ENCODE measurements around the gene KHDRBS2. TPM values are rescaled to one million over a fixed set of nuclear protein-coding genes. Genes with fewer than 3 reads are reported as not detected.

KHDRBS2 gene
- polyA plus RNA-seq, 3 donors from 2014 or later: not detected

DNA sequence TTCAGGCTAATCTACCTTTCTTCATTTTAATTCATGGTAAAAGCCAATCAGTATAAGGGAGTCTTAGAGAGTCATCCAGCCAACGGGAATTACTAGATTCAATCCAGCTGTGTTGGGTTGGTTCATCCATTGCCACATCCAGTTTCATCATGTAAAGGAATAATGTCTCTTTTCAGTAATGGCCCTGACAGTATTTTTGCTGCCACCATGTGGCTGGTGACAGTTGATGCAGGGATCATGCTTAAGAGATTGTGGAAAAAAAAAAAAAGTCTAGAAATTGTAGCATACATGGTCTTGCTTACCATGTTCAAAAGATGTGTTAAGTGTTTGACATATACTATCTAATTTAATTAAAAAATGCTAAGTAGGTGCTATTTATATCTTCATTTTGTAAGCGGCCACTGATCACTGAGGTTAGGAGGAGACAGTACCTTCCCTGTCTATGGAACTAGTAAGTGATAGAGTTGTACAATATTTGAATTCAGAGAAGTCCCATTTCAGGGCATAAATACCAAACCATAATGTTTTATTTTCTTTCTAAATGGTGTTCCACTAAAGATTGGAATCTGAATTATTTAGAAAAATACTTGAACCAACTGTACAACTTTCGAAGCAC, 135.9 kb downstream of the KHDRBS2 start:
- Mint-ChIP-seq H3K4me3 (no peak overlapping the region), H3K27ac (no peak overlapping the region), H3K9me3 (peaks cover 8 to 35% (median 13%) of the 10 kb centered on the region in 6 donors), H3K4me1 (peaks cover 0 to 1% of the 10 kb centered on the region in 2 donors), H3K27me3 (ENCODE audit: low read depth in 3 of 3) (no peaks in the 10 kb centered on the region), H3K36me3 (no peaks in the 10 kb centered on the region)
- DNase-seq: no peak

DNA sequence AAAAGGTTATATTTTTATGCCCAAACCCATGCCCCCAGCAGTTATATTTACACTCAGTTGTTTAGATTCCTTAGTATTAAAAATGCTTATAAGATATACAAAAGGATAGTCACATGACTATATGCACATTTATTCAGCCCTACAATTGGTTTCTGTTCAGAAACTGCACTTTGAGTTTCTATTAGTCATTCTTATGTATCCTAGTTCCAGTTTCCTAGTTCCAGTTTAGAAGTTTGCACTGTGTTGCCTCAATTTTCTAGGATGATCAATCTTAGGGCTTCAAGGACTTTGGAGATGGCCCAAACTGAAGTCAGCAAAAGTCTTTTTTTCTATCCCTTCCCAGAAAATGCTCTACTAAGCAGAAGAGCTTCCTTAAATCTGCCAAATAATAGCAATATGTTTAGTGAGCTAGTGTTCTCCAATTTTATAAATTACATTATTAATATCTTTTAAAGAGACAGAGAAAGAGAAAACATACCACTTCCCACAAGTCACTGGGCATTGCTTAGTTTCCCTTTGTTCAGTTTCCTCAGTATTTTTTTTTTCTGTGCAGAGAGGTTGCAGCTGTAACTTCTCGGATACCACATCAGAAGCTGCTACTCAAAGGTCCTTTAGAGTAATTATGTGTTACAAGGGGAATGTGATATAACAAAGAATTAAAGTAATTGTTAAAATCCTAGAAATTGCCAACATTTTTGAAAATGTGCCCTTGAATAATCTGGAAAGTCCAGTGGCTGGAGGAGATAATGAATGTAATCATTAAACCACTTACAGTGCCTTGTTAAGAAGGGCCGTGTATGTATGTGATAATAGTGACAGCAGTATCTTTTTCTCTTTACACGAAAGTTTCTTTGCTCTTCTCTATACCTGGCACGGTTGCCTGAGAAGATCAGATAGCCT, 138.8 kb downstream of the KHDRBS2 start:
- peaks cover 0 to 2% (median 0%) of the 10 kb centered on the region in 3 donors for H3K27me3 Mint-ChIP-seq (ENCODE audit: low read depth in 3 of 3)
- no peak for DNase-seq
- H3K27ac Mint-ChIP-seq: no peak overlapping the region
- H3K36me3 Mint-ChIP-seq: no peaks in the 10 kb centered on the region
- H3K4me1 Mint-ChIP-seq: peaks cover 0 to 1% of the 10 kb centered on the region in 2 donors
- no peak overlapping the region for H3K4me3 Mint-ChIP-seq
- peaks cover 5 to 41% (median 9%) of the 10 kb centered on the region in 6 donors for H3K9me3 Mint-ChIP-seq

DNA sequence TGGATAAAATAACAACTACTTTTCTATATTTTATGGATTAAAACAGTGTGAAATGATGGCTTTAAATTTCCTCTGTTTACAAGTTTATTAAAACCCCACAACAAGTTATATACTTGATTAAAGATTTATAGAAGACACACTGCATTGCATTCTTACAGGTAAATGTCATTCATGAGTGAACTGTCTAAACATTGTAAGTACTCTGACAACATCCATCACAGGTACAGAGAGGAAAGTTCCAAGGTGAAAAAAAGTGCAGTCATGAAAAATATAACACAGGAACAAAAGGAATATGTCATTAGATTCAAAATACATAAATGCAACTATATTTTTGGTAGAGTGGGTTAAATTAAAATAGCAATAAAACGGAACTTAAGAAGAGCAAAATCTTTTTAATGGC, 156.9 kb downstream of the KHDRBS2 start:
- no peak overlapping the region for H3K27ac Mint-ChIP-seq

DNA sequence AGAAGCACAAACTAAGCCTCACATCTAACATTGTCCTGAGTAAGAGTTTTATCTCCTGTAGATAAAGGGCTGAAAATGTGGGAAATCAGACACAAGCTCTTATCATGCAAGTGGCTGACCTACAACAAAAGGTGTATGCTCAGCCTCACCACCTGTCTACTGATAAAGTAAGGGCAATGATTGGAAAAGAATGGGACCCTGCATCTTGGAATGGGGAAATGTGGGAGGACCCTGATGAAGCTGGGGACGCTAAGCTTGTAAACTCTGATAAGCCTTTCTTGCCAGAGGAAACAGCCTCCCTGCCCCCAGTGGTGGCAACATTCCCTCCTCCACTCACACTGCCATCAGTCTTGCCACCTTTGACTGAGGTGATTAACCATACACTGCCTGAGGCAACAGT, 166.6 kb downstream of the KHDRBS2 start:
- Mint-ChIP-seq H3K27ac (no peak overlapping the region), H3K4me3 (no peak overlapping the region), H3K9me3 (peaks cover 8 to 64% (median 27%) of the 10 kb centered on the region in 6 donors), H3K27me3 (ENCODE audit: low read depth in 3 of 3) (peaks cover 0 to 3% (median 0%) of the 10 kb centered on the region in 3 donors), H3K4me1 (no peaks in the 10 kb centered on the region), H3K36me3 (no peaks in the 10 kb centered on the region)
- DNase-seq: no peak

More for the DNA sequence above, 156.9 kb downstream of the KHDRBS2 start:
- no peaks in the 10 kb centered on the region for H3K27me3 Mint-ChIP-seq (ENCODE audit: low read depth in 3 of 3)
- no peaks in the 10 kb centered on the region for H3K36me3 Mint-ChIP-seq
- no peaks in the 10 kb centered on the region for H3K4me1 Mint-ChIP-seq
- no peak overlapping the region for H3K4me3 Mint-ChIP-seq
- DNase-seq: no peak
- peaks cover 14 to 62% (median 23%) of the 10 kb centered on the region in 6 donors for H3K9me3 Mint-ChIP-seq

DNA sequence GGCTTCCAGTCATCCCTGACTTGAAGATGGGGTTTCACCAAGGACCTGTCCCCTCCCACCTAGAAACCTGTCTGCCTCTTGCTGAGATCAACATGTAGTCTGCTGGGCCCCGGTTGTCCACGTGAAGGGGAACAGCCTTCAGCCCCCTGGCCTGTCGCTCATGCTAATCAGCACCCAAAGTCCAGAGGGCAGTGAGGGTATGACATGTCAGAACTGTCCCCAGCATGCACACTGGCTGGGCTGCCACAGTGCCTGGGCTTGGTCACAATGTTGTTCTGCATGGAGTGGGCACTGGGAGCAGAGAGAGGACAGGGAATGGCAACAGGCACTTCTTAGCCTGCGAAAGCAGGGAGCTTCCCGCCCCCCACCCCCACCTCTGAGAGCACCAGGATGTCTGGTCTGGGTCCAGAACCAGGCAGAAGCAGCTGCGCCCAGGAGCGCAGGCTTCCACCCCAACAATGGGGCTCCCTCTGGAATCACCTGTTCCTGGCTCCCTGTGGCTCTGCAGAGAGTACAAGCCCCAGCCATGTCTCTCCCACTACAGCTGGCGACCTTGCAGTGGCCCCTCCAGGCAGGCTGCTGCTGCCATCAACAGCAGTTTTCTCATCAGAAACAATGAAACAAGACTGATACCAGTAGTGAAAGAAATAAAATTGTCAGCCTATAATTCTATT, 182.7 kb downstream of the KHDRBS2 start:
- no peak overlapping the region for H3K27ac Mint-ChIP-seq
- no peaks in the 10 kb centered on the region for H3K36me3 Mint-ChIP-seq
- no peaks in the 10 kb centered on the region for H3K4me1 Mint-ChIP-seq
- H3K4me3 Mint-ChIP-seq: no peak overlapping the region
- no peak for DNase-seq
- no peaks in the 10 kb centered on the region for H3K27me3 Mint-ChIP-seq (ENCODE audit: low read depth in 3 of 3)
- peaks cover 16 to 38% (median 28%) of the 10 kb centered on the region in 6 donors for H3K9me3 Mint-ChIP-seq

DNA sequence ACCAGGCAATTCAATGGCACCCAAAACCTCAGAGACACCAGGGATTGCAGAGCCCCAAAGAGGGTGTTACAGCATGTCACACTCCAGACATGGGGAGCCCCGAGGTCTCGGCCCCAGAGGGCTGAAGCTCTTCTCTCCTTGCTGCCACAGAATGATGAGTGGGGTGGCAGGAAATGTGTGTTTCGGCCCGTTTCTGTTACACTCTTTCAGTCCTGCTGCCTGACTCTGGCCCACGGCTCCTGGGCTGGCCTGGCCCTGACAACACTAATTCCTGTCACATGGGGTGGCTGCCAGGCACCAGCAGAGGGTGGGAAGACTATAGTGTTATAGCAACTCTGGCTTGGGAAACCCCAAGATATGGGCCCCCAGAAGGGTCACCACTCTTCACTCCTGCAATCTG, 183.6 kb downstream of the KHDRBS2 start:
- no peaks in the 10 kb centered on the region for H3K4me1 Mint-ChIP-seq
- H3K27ac Mint-ChIP-seq: no peak overlapping the region
- no peaks in the 10 kb centered on the region for H3K27me3 Mint-ChIP-seq (ENCODE audit: low read depth in 3 of 3)
- no peaks in the 10 kb centered on the region for H3K36me3 Mint-ChIP-seq
- no peak for DNase-seq
- no peak overlapping the region for H3K4me3 Mint-ChIP-seq
- peaks cover 19 to 41% (median 34%) of the 10 kb centered on the region in 6 donors for H3K9me3 Mint-ChIP-seq

DNA sequence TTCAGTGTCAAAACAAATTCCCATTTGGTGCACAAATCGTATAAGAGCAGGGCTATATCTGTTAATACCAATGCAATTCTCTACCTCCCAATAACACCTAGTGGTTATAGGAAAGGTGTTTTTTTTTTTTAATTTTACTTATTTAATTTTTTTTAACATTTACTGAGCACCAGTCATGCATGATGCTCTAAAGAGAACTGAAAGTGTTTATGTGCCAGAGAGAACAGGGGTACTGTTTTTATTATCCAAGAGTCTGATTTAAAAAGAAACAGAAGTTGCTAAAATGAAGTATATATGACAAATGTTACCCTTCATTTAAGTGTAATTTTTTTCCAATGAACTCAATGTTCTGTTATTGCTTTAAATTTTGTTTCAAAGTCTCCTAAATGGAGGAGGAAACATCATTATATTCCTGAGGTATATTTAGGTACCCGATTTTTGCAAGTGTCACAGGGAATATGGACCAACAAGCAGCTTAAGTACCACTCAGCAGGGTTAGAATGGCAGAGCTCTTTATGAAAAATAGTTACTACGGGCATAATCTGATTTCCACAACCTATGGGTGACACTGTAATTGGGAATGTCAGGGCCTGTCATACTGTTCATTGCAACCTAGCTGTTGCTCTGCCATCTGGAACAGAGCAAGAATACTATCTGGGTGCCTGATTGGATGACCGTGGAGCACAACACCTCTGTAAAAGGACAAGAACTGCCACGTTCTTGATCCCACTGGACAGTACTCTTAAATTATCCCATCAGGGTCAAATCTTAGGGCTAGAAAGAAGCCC, 195.4 kb downstream of the KHDRBS2 start:
- DNase-seq: no peak
- no peaks in the 10 kb centered on the region for H3K4me1 Mint-ChIP-seq

DNA sequence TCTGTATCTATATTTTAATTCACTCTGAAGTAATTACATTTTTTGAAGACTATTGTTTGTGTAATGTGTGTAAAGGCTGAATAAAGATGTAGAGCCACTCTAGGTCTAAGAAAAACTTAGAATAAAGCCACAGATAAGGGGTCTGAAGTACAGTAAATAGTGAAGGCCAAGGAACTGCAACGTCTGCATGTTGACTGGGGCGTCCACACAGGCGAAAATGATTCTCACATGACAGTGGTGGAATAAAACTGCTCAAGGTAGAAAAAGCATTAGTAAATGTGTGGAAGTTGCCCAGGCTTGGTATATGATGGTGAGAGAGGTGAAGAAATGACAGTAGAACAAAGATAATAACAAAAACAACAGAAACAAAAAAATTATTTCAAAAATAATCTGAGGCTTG, 196.2 kb downstream of the KHDRBS2 start:
- peaks cover 0 to 5% (median 0%) of the 10 kb centered on the region in 3 donors for H3K27me3 Mint-ChIP-seq (ENCODE audit: low read depth in 3 of 3)
- H3K36me3 Mint-ChIP-seq: peaks cover 0 to 3% (median 0%) of the 10 kb centered on the region in 3 donors
- peaks cover 2 to 59% (median 36%) of the 10 kb centered on the region in 6 donors for H3K9me3 Mint-ChIP-seq
- no peak overlapping the region for H3K27ac Mint-ChIP-seq
- H3K4me1 Mint-ChIP-seq: no peaks in the 10 kb centered on the region
- no peak for DNase-seq
- no peak overlapping the region for H3K4me3 Mint-ChIP-seq

More for the DNA sequence above, 195.4 kb downstream of the KHDRBS2 start:
- Mint-ChIP-seq H3K4me3 (no peak overlapping the region), H3K27me3 (ENCODE audit: low read depth in 3 of 3) (peaks cover 0 to 5% (median 0%) of the 10 kb centered on the region in 3 donors), H3K27ac (no peak overlapping the region), H3K36me3 (no peaks in the 10 kb centered on the region), H3K9me3 (peaks cover 0 to 61% (median 32%) of the 10 kb centered on the region in 6 donors)

DNA sequence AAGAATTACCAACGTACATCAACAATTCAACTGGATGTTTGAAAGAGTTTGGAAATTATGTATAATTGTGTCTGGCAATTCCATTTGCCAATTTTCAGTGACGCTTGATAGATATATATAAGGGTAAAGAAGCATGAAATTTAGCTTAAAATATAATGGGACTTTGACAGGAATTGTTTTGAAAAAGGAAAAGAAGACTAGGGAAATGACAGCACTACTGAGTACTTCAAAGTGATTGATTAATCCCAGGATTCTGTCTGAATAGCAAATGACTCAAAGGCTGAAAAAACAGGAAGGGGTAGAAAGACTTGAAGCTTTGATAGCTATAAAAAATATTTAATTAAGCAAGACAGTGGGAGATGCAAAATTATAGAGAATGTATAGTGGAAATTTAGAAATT, 200.0 kb downstream of the KHDRBS2 start:
- Mint-ChIP-seq H3K27me3 (ENCODE audit: low read depth in 3 of 3) (peaks cover 0 to 4% (median 0%) of the 10 kb centered on the region in 3 donors), H3K36me3 (peaks cover 0 to 3% (median 0%) of the 10 kb centered on the region in 3 donors), H3K4me3 (no peak overlapping the region), H3K27ac (no peak overlapping the region), H3K9me3 (peaks cover 7 to 72% (median 43%) of the 10 kb centered on the region in 6 donors), H3K4me1 (no peaks in the 10 kb centered on the region)
- DNase-seq: no peak

DNA sequence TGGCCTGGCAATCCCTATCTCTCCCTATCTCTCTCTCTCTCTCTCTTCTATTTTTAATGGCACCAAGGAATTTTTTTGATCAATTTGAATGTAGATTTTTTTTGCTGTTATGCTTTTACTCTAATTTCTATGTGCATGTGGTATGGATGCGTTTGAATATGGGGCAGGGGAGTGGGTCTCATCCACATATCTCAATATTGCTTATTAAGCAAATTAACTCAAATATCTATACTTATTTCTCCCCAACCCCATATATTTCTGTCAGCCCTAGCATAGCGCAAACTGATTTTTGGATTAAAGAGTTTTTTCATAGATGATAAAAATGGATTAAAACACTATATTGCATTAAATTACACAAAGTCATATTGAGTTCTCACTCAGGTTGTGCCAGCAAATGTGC, 210.2 kb downstream of the KHDRBS2 start:
- no peaks in the 10 kb centered on the region for H3K4me1 Mint-ChIP-seq
- H3K4me3 Mint-ChIP-seq: no peak overlapping the region
- H3K27me3 Mint-ChIP-seq (ENCODE audit: low read depth in 3 of 3): peaks cover 0 to 2% (median 0%) of the 10 kb centered on the region in 3 donors
- peaks cover 6 to 39% (median 26%) of the 10 kb centered on the region in 6 donors for H3K9me3 Mint-ChIP-seq
- DNase-seq: no peak
- H3K36me3 Mint-ChIP-seq: no peaks in the 10 kb centered on the region
- H3K27ac Mint-ChIP-seq: no peak overlapping the region

DNA sequence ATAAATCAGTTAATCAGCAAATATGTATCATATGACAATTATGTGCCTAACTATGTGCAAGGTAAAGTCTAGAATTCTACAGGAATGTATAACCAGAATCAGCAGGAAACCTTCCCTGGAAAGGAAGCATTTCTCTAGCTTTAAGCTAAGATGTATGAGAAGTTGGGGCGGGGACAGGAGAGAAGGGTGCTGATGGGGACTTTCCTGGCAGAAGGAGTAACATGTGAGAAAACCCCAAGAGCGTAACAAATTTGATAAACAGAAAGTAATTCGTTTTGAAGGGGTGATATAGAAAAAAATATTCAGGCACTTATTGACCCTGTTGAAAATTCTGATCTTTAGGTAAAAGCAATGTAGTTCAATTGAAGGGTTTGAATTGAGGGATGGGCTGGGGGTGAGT, 226.1 kb downstream of the KHDRBS2 start:
- H3K4me1 Mint-ChIP-seq: no peaks in the 10 kb centered on the region
- peaks cover 0 to 2% (median 1%) of the 10 kb centered on the region in 3 donors for H3K27me3 Mint-ChIP-seq (ENCODE audit: low read depth in 3 of 3)
- H3K9me3 Mint-ChIP-seq: peaks cover 13 to 41% (median 28%) of the 10 kb centered on the region in 6 donors
- no peak overlapping the region for H3K4me3 Mint-ChIP-seq
- no peak overlapping the region for H3K27ac Mint-ChIP-seq
- no peaks in the 10 kb centered on the region for H3K36me3 Mint-ChIP-seq
- DNase-seq: no peak

DNA sequence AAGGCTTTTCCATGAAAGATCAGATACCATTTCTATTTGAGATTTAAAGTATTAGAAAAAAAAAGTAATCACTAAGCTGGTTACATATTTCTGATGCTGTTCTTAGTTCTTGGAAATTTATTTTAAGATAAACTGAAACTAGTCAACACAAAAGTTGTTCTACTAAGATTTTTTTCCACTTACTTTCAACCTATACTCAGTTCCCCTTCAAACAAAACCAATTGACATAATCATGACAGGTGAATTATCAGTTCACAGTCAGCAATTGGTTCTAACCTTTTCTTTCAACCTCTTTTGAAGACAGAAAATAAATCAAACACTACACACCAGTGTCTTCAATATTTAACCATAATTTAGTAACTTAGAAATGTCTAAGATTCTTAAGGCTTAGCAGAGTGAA, 228.7 kb downstream of the KHDRBS2 start:
- no peak for DNase-seq
- H3K9me3 Mint-ChIP-seq: peaks cover 22 to 51% (median 38%) of the 10 kb centered on the region in 6 donors
- no peaks in the 10 kb centered on the region for H3K4me1 Mint-ChIP-seq
- no peak overlapping the region for H3K27ac Mint-ChIP-seq
- no peaks in the 10 kb centered on the region for H3K36me3 Mint-ChIP-seq
- H3K27me3 Mint-ChIP-seq (ENCODE audit: low read depth in 3 of 3): peaks cover 0 to 2% (median 1%) of the 10 kb centered on the region in 3 donors
- no peak overlapping the region for H3K4me3 Mint-ChIP-seq

DNA sequence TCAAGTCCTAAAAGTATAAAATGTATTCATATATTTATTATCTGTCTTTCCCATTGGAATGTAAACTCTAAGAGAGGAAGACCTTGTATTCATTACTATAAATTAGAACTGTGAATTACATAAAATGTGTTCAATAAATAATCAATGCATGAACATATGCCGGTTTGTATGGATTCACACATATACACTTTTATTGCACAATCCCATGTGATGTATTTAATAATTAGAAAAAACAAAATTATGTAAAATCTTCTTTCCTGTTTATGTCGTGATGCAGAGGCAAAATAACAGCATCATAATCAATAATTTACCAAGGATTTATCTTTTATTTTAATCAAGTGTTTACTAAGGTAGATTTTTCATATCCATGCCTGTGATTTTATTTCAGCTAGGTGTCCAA, 240.5 kb downstream of the KHDRBS2 start:
- Mint-ChIP-seq H3K4me3 (no peak overlapping the region), H3K27ac (no peak overlapping the region), H3K4me1 (no peaks in the 10 kb centered on the region), H3K36me3 (peaks cover 0 to 5% (median 0%) of the 10 kb centered on the region in 3 donors), H3K9me3 (peaks cover 0 to 53% (median 27%) of the 10 kb centered on the region in 6 donors), H3K27me3 (ENCODE audit: low read depth in 3 of 3) (no peaks in the 10 kb centered on the region)
- DNase-seq: no peak

Data from immature natural killer cell (primary cell).